CD8-positive, alpha-beta memory T cell (primary cell): ENCODE results near the gene CTDSPL. TPM values are rescaled to one million over a fixed set of nuclear protein-coding genes. Genes with fewer than 3 reads are reported as not detected.

Experiments
- CTCF ChIA-PET: fragments of 350-600 bp; sonication (Branson Sonifier 250); formaldehyde crosslinking; loops from one replicate; lab custom pipeline; 2021; ENCODE audit warnings: antibody characterized with exemption; lab: Charles Lee
- POLR2A ChIA-PET: fragments of 350-600 bp; sonication (Branson Sonifier 250); formaldehyde crosslinking; loops from one replicate; lab custom pipeline; 2021; ENCODE audit warnings: antibody characterized with exemption; lab: Charles Lee
- DNase-seq, 5 donors: peaks; one replicate each; pipeline versions ENCODE4 v3.0.0 to v3.0.0-alpha.2; 2020 to 2022; ENCODE audit warnings: mixed read lengths in 1 of 5
- H3K27ac ChIP-seq: one replicate; pipeline ENCODE4 v1.7.0; 2013; ENCODE audit warnings: low read depth, mild to moderate bottlenecking, low read length, moderate library complexity
- H3K27me3 ChIP-seq: 2 replicates; pipeline ENCODE4 v1.7.0; 2013; ENCODE audit warnings: low read length, mild to moderate bottlenecking; ENCODE audit not compliant: insufficient read depth, poor library complexity, severe bottlenecking
- H3K36me3 ChIP-seq: 2 replicates; pipeline ENCODE4 v1.7.0; 2013; ENCODE audit warnings: mild to moderate bottlenecking, low read length, moderate library complexity; ENCODE audit not compliant: insufficient read depth
- H3K4me1 ChIP-seq: 2 replicates; pipeline ENCODE4 v1.7.0; 2013; ENCODE audit warnings: mild to moderate bottlenecking, low read length, moderate library complexity; ENCODE audit not compliant: insufficient read depth
- H3K4me3 ChIP-seq: 2 replicates; pipeline ENCODE4 v1.7.0; 2013; ENCODE audit warnings: mild to moderate bottlenecking, low read length
- H3K9me3 ChIP-seq: 2 replicates; pipeline ENCODE4 v1.7.0; 2013; ENCODE audit warnings: mild to moderate bottlenecking, low read length
- H3K27ac Mint-ChIP-seq, 8 donors: one replicate each; pipeline ENCODE4 v1.8.0; 2020 to 2021; ENCODE audit warnings: mixed read lengths in 8 of 8, mild to moderate bottlenecking in 6 of 8, inconsistent platforms in 3 of 8, moderate library complexity in 3 of 8
- H3K27me3 Mint-ChIP-seq, 2 donors: one replicate each; pipeline ENCODE4 v1.8.0; 2020 to 2021; ENCODE audit warnings: mixed read lengths in 2 of 2, mild to moderate bottlenecking in 1 of 2, moderate library complexity in 1 of 2
- H3K36me3 Mint-ChIP-seq, 3 donors: one replicate each; pipeline ENCODE4 v1.8.0; 2020 to 2021; ENCODE audit warnings: mixed read lengths in 3 of 3, inconsistent platforms in 1 of 3, mild to moderate bottlenecking in 1 of 3
- H3K4me1 Mint-ChIP-seq, 3 donors: one replicate each; pipeline ENCODE4 v1.8.0; 2020 to 2021; ENCODE audit warnings: mixed read lengths in 3 of 3, inconsistent platforms in 1 of 3, mild to moderate bottlenecking in 1 of 3
- H3K4me3 Mint-ChIP-seq, 7 donors: one replicate each; pipeline ENCODE4 v1.8.0; 2020 to 2021; ENCODE audit warnings: mixed read lengths in 7 of 7, mild to moderate bottlenecking in 6 of 7, moderate library complexity in 4 of 7, inconsistent platforms in 2 of 7
- H3K9me3 Mint-ChIP-seq, 5 donors: one replicate each; pipeline ENCODE4 v1.8.0; 2020 to 2022; ENCODE audit warnings: mixed read lengths in 5 of 5, mild to moderate bottlenecking in 3 of 5, moderate library complexity in 2 of 5, inconsistent platforms in 1 of 5
- polyA plus RNA-seq: library from polyadenylated mRNA; unstranded; fragments of 300-500 nt; fragmentation: Illumina TruSeq; gene quantifications from one replicate; pipeline ENCODE4 v1.2.3, GENCODE V29; 2021
- total RNA-seq, 2 experiments: library from RNA; stranded (reverse); gene quantifications; one replicate each; pipeline ENCODE4 v1.2.3, GENCODE V29; 2021

Gene CTDSPL
- total and polyA plus RNA-seq, 3 experiments from 2014 or later: 0.74 to 0.84 TPM; not detected in 1

GRCh38 chr3:37887062-37887461, 25.4 kb downstream of the CTDSPL start:
- Histone ChIP-seq H3K27me3 (no peaks in the 10 kb centered on the region), H3K36me3 (no peaks in the 10 kb centered on the region), H3K9me3 (no peaks in the 10 kb centered on the region), H3K4me3 (no peak overlapping the region), H3K4me1 (no peaks in the 10 kb centered on the region), H3K27ac (no peak overlapping the region)
- no peak for DNase-seq
- Mint-ChIP-seq H3K9me3 (no peaks in the 10 kb centered on the region), H3K4me3 (no peak overlapping the region), H3K27ac (no peak overlapping the region), H3K27me3 (peaks cover 9 to 17% of the 10 kb centered on the region in 2 donors), H3K36me3 (no peaks in the 10 kb centered on the region), H3K4me1 (no peaks in the 10 kb centered on the region)
- ChIA-PET POLR2A (no interaction called here), CTCF (interaction anchor here (0.7 kb wide), 1 partner anchor 10 kb away, joined by 3 read pairs; no protein-coding TSS in a partner anchor)

- no peaks in the 10 kb centered on the region for H3K36me3 Mint-ChIP-seq
- Histone ChIP-seq H3K27ac (no peak overlapping the region), H3K27me3 (no peaks in the 10 kb centered on the region), H3K4me1 (no peaks in the 10 kb centered on the region), H3K9me3 (no peaks in the 10 kb centered on the region), H3K36me3 (no peaks in the 10 kb centered on the region), H3K4me3 (no peak overlapping the region)
- POLR2A ChIA-PET: no interaction called here
- peaks cover 9 to 17% of the 10 kb centered on the region in 2 donors for H3K27me3 Mint-ChIP-seq
- H3K4me3 Mint-ChIP-seq: no peak overlapping the region
- H3K9me3 Mint-ChIP-seq: no peaks in the 10 kb centered on the region
- no peak for DNase-seq
- no peak overlapping the region for H3K27ac Mint-ChIP-seq
- H3K4me1 Mint-ChIP-seq: no peaks in the 10 kb centered on the region
- CTCF ChIA-PET: no interaction called here
These were observed 26.1 kb downstream of the CTDSPL start for GRCh38 chr3:37887824-37888223.

GRCh38 chr3:37888421-37888820, 26.7 kb downstream of the CTDSPL start:
- no peak for DNase-seq
- Histone ChIP-seq H3K4me1 (no peaks in the 10 kb centered on the region), H3K36me3 (no peaks in the 10 kb centered on the region), H3K4me3 (no peak overlapping the region), H3K9me3 (no peaks in the 10 kb centered on the region), H3K27me3 (no peaks in the 10 kb centered on the region), H3K27ac (no peak overlapping the region)
- Mint-ChIP-seq H3K36me3 (no peaks in the 10 kb centered on the region), H3K9me3 (no peaks in the 10 kb centered on the region), H3K27ac (no peak overlapping the region), H3K4me1 (no peaks in the 10 kb centered on the region), H3K4me3 (no peak overlapping the region), H3K27me3 (peaks cover 9 to 17% of the 10 kb centered on the region in 2 donors)
- ChIA-PET CTCF (no interaction called here), POLR2A (no interaction called here)

GRCh38 chr3:37890522-37890921, 28.8 kb downstream of the CTDSPL start:
- H3K9me3 ChIP-seq: no peaks in the 10 kb centered on the region
- POLR2A ChIA-PET: no interaction called here
- H3K4me1 ChIP-seq: no peaks in the 10 kb centered on the region
- Mint-ChIP-seq H3K36me3 (no peaks in the 10 kb centered on the region), H3K4me1 (no peaks in the 10 kb centered on the region), H3K27ac (no peak overlapping the region), H3K27me3 (peaks cover 0 to 4% of the 10 kb centered on the region in 2 donors), H3K9me3 (no peaks in the 10 kb centered on the region), H3K4me3 (no peak overlapping the region)
- H3K27me3 ChIP-seq: no peaks in the 10 kb centered on the region
- CTCF ChIA-PET: no interaction called here
- H3K36me3 ChIP-seq: no peaks in the 10 kb centered on the region
- no peak overlapping the region for H3K27ac ChIP-seq
- H3K4me3 ChIP-seq: no peak overlapping the region
- no peak for DNase-seq

GRCh38 chr3:37891227-37891626, 29.5 kb downstream of the CTDSPL start:
- peaks cover 3 to 6% of the 10 kb centered on the region in 2 donors for H3K27me3 Mint-ChIP-seq
- H3K4me3 Mint-ChIP-seq: no peak overlapping the region
- H3K36me3 Mint-ChIP-seq: no peaks in the 10 kb centered on the region

GRCh38 chr3:37892927-37893600, 31.4 kb downstream of the CTDSPL start:
- no peak for DNase-seq
- Mint-ChIP-seq H3K9me3 (no peaks in the 10 kb centered on the region), H3K27ac (no peak overlapping the region), H3K4me1 (no peaks in the 10 kb centered on the region), H3K27me3 (peaks cover 7 to 9% of the 10 kb centered on the region in 2 donors), H3K36me3 (no peaks in the 10 kb centered on the region), H3K4me3 (no peak overlapping the region)
- no peaks in the 10 kb centered on the region for H3K9me3 ChIP-seq
- ChIA-PET CTCF (no interaction called here), POLR2A (no interaction called here)
- no peak overlapping the region for H3K4me3 ChIP-seq
- no peak overlapping the region for H3K27ac ChIP-seq
- no peaks in the 10 kb centered on the region for H3K4me1 ChIP-seq
- H3K36me3 ChIP-seq: no peaks in the 10 kb centered on the region
- no peaks in the 10 kb centered on the region for H3K27me3 ChIP-seq

More at GRCh38 chr3:37891227-37891626, 29.5 kb downstream of the CTDSPL start:
- no peaks in the 10 kb centered on the region for H3K4me1 ChIP-seq
- ChIA-PET POLR2A (no interaction called here), CTCF (no interaction called here)
- no peaks in the 10 kb centered on the region for H3K36me3 ChIP-seq
- H3K4me3 ChIP-seq: no peak overlapping the region
- Mint-ChIP-seq H3K4me1 (no peaks in the 10 kb centered on the region), H3K9me3 (no peaks in the 10 kb centered on the region), H3K27ac (no peak overlapping the region)
- no peak overlapping the region for H3K27ac ChIP-seq
- no peak for DNase-seq
- H3K9me3 ChIP-seq: no peaks in the 10 kb centered on the region
- H3K27me3 ChIP-seq: no peaks in the 10 kb centered on the region

GRCh38 chr3:37896827-37897226, 35.1 kb downstream of the CTDSPL start:
- Mint-ChIP-seq H3K4me1 (no peaks in the 10 kb centered on the region), H3K36me3 (no peaks in the 10 kb centered on the region), H3K27me3 (peaks cover 3 to 29% of the 10 kb centered on the region in 2 donors), H3K9me3 (no peaks in the 10 kb centered on the region), H3K4me3 (no peak overlapping the region), H3K27ac (no peak overlapping the region)
- H3K27me3 ChIP-seq: no peaks in the 10 kb centered on the region
- POLR2A ChIA-PET: no interaction called here
- CTCF ChIA-PET: no interaction called here
- no peak overlapping the region for H3K27ac ChIP-seq
- no peak overlapping the region for H3K4me3 ChIP-seq
- no peaks in the 10 kb centered on the region for H3K36me3 ChIP-seq
- no peak for DNase-seq
- H3K9me3 ChIP-seq: no peaks in the 10 kb centered on the region
- no peaks in the 10 kb centered on the region for H3K4me1 ChIP-seq

- DNase-seq: no peak
- Histone ChIP-seq H3K36me3 (no peaks in the 10 kb centered on the region), H3K4me3 (no peak overlapping the region), H3K9me3 (no peaks in the 10 kb centered on the region), H3K27ac (no peak overlapping the region), H3K4me1 (no peaks in the 10 kb centered on the region), H3K27me3 (no peaks in the 10 kb centered on the region)
- Mint-ChIP-seq H3K4me1 (no peaks in the 10 kb centered on the region), H3K27me3 (peaks cover 6 to 32% of the 10 kb centered on the region in 2 donors), H3K36me3 (no peaks in the 10 kb centered on the region), H3K9me3 (no peaks in the 10 kb centered on the region), H3K27ac (no peak overlapping the region), H3K4me3 (no peak overlapping the region)
- ChIA-PET CTCF (no interaction called here), POLR2A (no interaction called here)
These were observed 36.1 kb downstream of the CTDSPL start for GRCh38 chr3:37897763-37898162.
